Osteoblast (primary cell): Measurements from ENCODE around the gene CNN2. TPM values are rescaled to one million over a fixed set of nuclear protein-coding genes. Genes with fewer than 3 reads are reported as not detected.
A peak's percentile ranks its signal among the peaks of the same experiment; 100 is the strongest.

Experiments used
- DNase-seq: peaks from one replicate; pipeline ENCODE4 v3.0.0; 2011; ENCODE audit warnings: low spot score, mixed read lengths; ENCODE audit not compliant: insufficient read length; ENCODE audit errors: missing footprints
- H2AFZ ChIP-seq: 2 replicates; pipeline ENCODE4 v1.6.0; 2011; ENCODE audit warnings: mild to moderate bottlenecking, low read length
- H3K27ac ChIP-seq: 2 replicates; pipeline ENCODE4 v1.5.1; 2011; ENCODE audit warnings: mild to moderate bottlenecking, low read depth, low read length, moderate library complexity
- H3K27me3 ChIP-seq: 2 replicates; pipeline ENCODE4 v1.6.0; 2012; ENCODE audit warnings: mild to moderate bottlenecking, control low read depth, inconsistent platforms, low read length, moderate library complexity; ENCODE audit not compliant: insufficient read depth
- H3K36me3 ChIP-seq: 2 replicates; pipeline ENCODE4 v1.5.1; 2011; ENCODE audit warnings: mild to moderate bottlenecking, low read length, control low read depth, moderate library complexity; ENCODE audit not compliant: insufficient read depth
- H3K4me1 ChIP-seq: 2 replicates; pipeline ENCODE4 v1.5.1; 2011; ENCODE audit warnings: mild to moderate bottlenecking, low read length, control low read depth, moderate library complexity; ENCODE audit not compliant: insufficient read depth
- H3K4me2 ChIP-seq: 2 replicates; pipeline ENCODE4 v1.6.0; 2011; ENCODE audit warnings: mild to moderate bottlenecking, low read length; ENCODE audit not compliant: insufficient read depth
- H3K4me3 ChIP-seq: fragments of 200-600 bp; sonication (generic); 3 replicates; pipeline ENCODE4 v1.5.1; 2012; ENCODE audit warnings: mild to moderate bottlenecking, low read length, inconsistent platforms; ENCODE audit not compliant: insufficient read depth
- H3K79me2 ChIP-seq: 2 replicates; pipeline ENCODE4 v1.6.0; 2012; ENCODE audit warnings: mild to moderate bottlenecking, low read length, control low read depth, inconsistent platforms; ENCODE audit not compliant: insufficient read depth
- H3K9me3 ChIP-seq: 2 replicates; pipeline ENCODE4 v1.5.1; 2011; ENCODE audit warnings: low read depth, low read length, control low read depth
- H4K20me1 ChIP-seq: 2 replicates; pipeline ENCODE4 v1.6.0; 2012; ENCODE audit warnings: mild to moderate bottlenecking, low read length, control low read depth; ENCODE audit not compliant: insufficient read depth
- total RNA-seq: library from RNA; depleted of rRNA; stranded (reverse); fragments of >200 nt; gene quantifications from 2 replicates; pipeline ENCODE4 v1.2.3, GENCODE V29; 2012
- TF ChIP-seq, protein P1 (sequence below): IDR thresholded peaks from 2 replicates; pipeline ENCODE4 v1.5.1; 2011; ENCODE audit warnings: mild to moderate bottlenecking, low read depth, low read length, moderate library complexity; ENCODE audit errors: extremely low read depth

Gene CNN2
- total RNA-seq, 1 donor: 594 TPM

DNA sequence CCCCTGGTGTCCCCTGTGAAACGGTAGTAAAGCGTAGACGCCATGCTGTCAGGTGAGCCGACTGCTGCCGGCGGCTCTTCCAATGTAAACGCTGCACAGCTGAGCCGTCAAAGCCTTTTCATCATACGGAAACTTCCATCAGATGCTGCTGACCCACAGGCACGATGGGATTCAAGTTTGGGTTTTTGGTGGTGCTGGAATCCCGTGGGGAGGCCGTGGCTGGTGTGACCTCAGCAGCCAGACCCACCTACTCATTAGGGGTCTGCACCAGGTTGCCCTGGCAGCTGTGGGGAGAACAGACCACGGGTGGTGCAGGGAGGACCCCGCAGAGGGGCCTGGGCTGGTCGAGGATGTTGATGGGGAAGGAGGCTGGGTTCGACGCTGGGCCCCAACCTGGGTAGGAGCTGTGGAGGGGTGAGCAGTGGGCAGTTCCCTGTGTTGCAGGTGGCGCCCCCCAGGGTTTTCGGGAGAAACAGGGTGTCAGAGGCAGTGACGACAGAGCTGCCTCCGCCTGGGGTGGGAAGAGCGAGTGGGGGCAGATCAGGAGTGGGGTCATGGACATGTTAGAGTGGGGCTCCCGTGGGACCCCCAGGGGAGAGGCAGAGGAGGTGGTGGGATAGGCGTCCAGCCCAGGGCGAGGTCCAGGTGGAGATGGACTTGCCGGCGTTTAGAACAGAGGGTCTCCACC, 19.6 kb upstream of the CNN2 start:
- H3K79me2 ChIP-seq: no peaks in the 10 kb centered on the region
- H4K20me1 ChIP-seq: peaks cover 3% of the 10 kb centered on the region
- H3K27ac ChIP-seq: no peak overlapping the region
- no peak overlapping the region for H3K4me3 ChIP-seq
- H3K4me2 ChIP-seq: no peak overlapping the region
- H3K4me1 ChIP-seq: no peaks in the 10 kb centered on the region
- no peaks in the 10 kb centered on the region for H3K9me3 ChIP-seq
- H2AFZ ChIP-seq: no peak overlapping the region
- TF ChIP-seq, protein P1, sequence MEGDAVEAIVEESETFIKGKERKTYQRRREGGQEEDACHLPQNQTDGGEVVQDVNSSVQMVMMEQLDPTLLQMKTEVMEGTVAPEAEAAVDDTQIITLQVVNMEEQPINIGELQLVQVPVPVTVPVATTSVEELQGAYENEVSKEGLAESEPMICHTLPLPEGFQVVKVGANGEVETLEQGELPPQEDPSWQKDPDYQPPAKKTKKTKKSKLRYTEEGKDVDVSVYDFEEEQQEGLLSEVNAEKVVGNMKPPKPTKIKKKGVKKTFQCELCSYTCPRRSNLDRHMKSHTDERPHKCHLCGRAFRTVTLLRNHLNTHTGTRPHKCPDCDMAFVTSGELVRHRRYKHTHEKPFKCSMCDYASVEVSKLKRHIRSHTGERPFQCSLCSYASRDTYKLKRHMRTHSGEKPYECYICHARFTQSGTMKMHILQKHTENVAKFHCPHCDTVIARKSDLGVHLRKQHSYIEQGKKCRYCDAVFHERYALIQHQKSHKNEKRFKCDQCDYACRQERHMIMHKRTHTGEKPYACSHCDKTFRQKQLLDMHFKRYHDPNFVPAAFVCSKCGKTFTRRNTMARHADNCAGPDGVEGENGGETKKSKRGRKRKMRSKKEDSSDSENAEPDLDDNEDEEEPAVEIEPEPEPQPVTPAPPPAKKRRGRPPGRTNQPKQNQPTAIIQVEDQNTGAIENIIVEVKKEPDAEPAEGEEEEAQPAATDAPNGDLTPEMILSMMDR: no peak
- H3K27me3 ChIP-seq: peaks cover 4% of the 10 kb centered on the region
- H3K36me3 ChIP-seq: peaks cover 9% of the 10 kb centered on the region
- peak; percentile 92 for DNase-seq

DNA sequence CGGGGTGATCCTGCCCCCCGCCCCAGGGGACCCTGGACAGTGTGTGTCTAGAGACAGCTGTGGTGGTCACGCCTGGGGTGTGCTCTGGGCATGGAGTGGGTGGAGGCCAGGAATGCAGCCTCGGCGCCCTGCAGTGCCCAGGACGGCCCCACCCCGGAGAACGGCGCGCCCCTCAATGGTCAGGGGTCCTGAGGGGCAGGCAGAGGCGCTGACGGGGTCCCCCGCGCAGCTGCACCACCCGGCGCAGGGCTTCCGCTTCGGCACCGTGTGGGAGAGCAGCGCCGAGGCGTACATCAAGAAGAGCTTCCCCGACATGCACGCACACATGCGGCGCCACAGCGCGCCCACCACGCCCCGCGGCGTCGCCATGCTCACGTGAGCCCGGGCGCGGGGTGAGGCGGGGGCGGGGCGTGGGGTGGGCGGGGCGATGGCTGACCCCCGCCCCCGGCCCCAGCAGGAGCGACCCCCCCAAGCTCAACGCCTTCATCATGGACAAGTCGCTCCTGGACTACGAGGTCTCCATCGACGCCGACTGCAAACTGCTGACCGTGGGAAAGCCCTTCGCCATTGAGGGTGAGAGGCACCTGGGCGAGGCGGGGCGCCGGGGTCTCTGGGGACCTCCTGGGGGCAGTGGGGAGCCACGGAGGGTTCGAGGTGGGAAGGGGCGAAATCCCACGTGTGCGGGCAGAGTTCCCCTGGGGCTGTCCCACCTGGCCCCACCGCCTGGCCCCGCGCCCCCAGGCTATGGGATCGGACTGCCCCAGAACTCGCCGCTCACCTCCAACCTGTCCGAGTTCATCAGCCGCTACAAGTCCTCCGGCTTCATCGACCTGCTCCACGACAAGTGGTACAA, 18.8 kb upstream of the CNN2 start:
- Histone ChIP-seq H3K36me3 (peaks cover 14% of the 10 kb centered on the region), H3K27ac (no peak overlapping the region), H3K4me3 (no peak overlapping the region), H3K27me3 (peaks cover 1% of the 10 kb centered on the region), H3K4me2 (no peak overlapping the region), H3K4me1 (no peaks in the 10 kb centered on the region), H4K20me1 (peaks cover 3% of the 10 kb centered on the region), H3K9me3 (no peaks in the 10 kb centered on the region), H3K79me2 (no peaks in the 10 kb centered on the region), H2AFZ (no peak overlapping the region)
- DNase-seq: no peak
- TF ChIP-seq, protein P1: no peak

DNA sequence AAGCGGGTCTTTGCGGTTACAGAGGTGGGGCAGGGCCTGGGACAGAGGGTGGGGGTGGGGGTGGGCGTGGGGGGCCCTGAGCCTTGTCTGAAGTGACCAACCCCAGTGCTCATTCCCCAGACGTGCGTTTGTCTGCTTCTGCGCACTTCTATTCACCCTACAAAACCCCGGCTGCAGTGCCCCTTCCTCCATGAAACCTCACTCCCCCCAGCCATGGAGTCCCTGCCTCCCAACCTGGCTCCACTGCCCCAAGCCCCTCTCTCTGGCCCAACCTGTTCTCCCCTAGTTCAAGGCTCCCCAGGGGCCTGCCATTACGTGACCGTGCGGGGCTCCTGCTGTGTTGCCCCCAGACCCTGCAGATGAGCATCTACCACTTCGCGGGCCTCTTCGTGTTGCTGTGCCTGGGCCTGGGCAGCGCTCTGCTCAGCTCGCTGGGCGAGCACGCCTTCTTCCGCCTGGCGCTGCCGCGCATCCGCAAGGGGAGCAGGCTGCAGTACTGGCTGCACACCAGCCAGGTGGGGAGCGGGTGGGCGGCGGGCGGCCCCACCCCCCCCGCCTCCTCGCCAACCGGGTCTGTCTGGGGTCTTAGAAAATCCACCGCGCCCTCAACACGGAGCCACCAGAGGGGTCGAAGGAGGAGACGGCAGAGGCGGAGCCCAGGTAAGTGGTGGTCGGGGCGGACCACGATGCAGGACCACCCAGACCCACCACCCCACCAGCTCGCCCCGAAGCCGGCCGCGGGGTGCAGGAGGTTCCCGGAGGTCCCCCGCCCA, 18.0 kb upstream of the CNN2 start:
- Histone ChIP-seq H3K36me3 (peaks cover 18% of the 10 kb centered on the region), H3K4me3 (no peak overlapping the region), H3K79me2 (peaks cover 7% of the 10 kb centered on the region), H3K27me3 (no peaks in the 10 kb centered on the region), H3K27ac (no peak overlapping the region), H3K4me2 (no peak overlapping the region), H4K20me1 (peaks cover 9% of the 10 kb centered on the region), H2AFZ (no peak overlapping the region), H3K4me1 (no peaks in the 10 kb centered on the region), H3K9me3 (no peaks in the 10 kb centered on the region)
- DNase-seq: no peak
- TF ChIP-seq, protein P1: no peak
